HepG2 (cell line): Measurements from ENCODE around the gene ITIH6. TPM values are rescaled to one million over a fixed set of nuclear protein-coding genes. Genes with fewer than 3 reads are reported as not detected.

ENCODE experiments used
- ATAC-seq: fragments of 200-7000 bp; cut with Tn5 transposase; 3 replicates; pipeline ENCODE4 v1.9.1; 2020; ENCODE audit warnings: mild to moderate bottlenecking, moderate library complexity
- BruUV-seq: library from RNA; stranded (reverse); fragments of 400-500 nt; replicated peaks from 2 replicates; lab custom pipeline; 2021; lab: Mats Ljungman, UMichigan
- CTCF ChIA-PET: fragments of 300-600 bp; formaldehyde crosslinking; extraction: SDS; loops from one replicate; lab custom pipeline; 2021; ENCODE audit warnings: low total read pairs, inconsistent platforms, low intra/inter-chr PET ratio; lab: Yijun Ruan, JAX
- POLR2A ChIA-PET: fragments of 350-600 bp; sonication (Branson Sonifier 250); formaldehyde crosslinking; loops from one replicate; lab custom pipeline; 2020; ENCODE audit warnings: antibody characterized with exemption, inconsistent platforms; lab: Yijun Ruan, JAX
- DNase-seq: peaks from one replicate; pipeline ENCODE4 v3.0.0-alpha.2; 2015; ENCODE audit warnings: low spot score
- FAIRE-seq: peaks from 3 replicates; lab custom pipeline; 2011; peaks lifted over from hg19 to GRCh38; lab: Jason Lieb, UNC
- H2AFZ ChIP-seq: one replicate; pipeline ENCODE4 v1.6.1; 2011; ENCODE audit warnings: low read length, inconsistent platforms
- H3K27ac ChIP-seq: fragments of 300-600 bp; 3 replicates; pipeline ENCODE4 v1.8.0; 2011; ENCODE audit warnings: mixed run types, mild to moderate bottlenecking, mixed read lengths, low read length, inconsistent platforms; ENCODE audit not compliant: insufficient read depth; ENCODE audit errors: extremely low read length
- H3K27me3 ChIP-seq, 2 experiments: fragments of 200-600 bp in 1 of 2; 2 replicates in 1 of 2; 3 replicates in 1 of 2; pipeline versions ENCODE4 v1.6.0 to v1.8.0; 2011; ENCODE audit warnings: low read length in 2 of 2, mild to moderate bottlenecking in 2 of 2, moderate library complexity in 2 of 2, inconsistent platforms in 1 of 2; ENCODE audit not compliant: insufficient read depth in 2 of 2, control insufficient read depth in 1 of 2
- H3K36me3 ChIP-seq, 2 experiments: fragments of 200-600 bp in 1 of 2; replicated peaks in 1 of 2; 2 replicates in 1 of 2; 3 replicates in 1 of 2; pipeline versions ENCODE4 v1.5.1 to v1.8.0; 2011; ENCODE audit warnings: low read length in 2 of 2, inconsistent platforms in 1 of 2; ENCODE audit not compliant: insufficient read depth in 2 of 2, control insufficient read depth in 1 of 2
- H3K4me1 ChIP-seq: 2 replicates; pipeline ENCODE4 v1.5.1; 2012; ENCODE audit warnings: low read length, inconsistent platforms; ENCODE audit not compliant: insufficient read depth
- H3K4me2 ChIP-seq: 2 replicates; pipeline ENCODE4 v1.6.0; 2011; ENCODE audit warnings: low read depth, low read length, inconsistent platforms
- H3K4me3 ChIP-seq, 3 experiments: fragments of 200-600 bp in 1 of 3; sonication (generic), shearing (Covaris generic) in 1 of 3; replicated peaks in 1 of 3; 2 replicates each; pipeline ENCODE4 v1.5.1; 2011 to 2016; ENCODE audit warnings: low read length in 3 of 3, inconsistent platforms in 2 of 3, low read depth in 2 of 3, mild to moderate bottlenecking in 2 of 3, control low read depth in 1 of 3, mixed read lengths in 1 of 3; ENCODE audit not compliant: insufficient read depth in 1 of 3
- H3K79me2 ChIP-seq: one replicate; pipeline ENCODE4 v1.6.1; 2011; ENCODE audit warnings: low read length, inconsistent platforms; ENCODE audit not compliant: insufficient read depth
- H3K9ac ChIP-seq: 2 replicates; pipeline ENCODE4 v1.6.0; 2011; ENCODE audit warnings: mild to moderate bottlenecking, low read depth, low read length, inconsistent platforms; ENCODE audit not compliant: insufficient read depth
- H3K9me3 ChIP-seq: 2 replicates; pipeline ENCODE4 v1.5.1; 2012; ENCODE audit warnings: mild to moderate bottlenecking, low read length
- H4K20me1 ChIP-seq: 2 replicates; pipeline ENCODE4 v1.6.0; 2011; ENCODE audit warnings: inconsistent platforms, mild to moderate bottlenecking, low read length, moderate library complexity; ENCODE audit not compliant: insufficient read depth
- CTCF ChIP-seq: sonication (generic); formaldehyde crosslinking; IDR thresholded peaks from 2 replicates; pipeline ENCODE4 v1.5.0; 2020; ENCODE audit warnings: mild to moderate bottlenecking, missing genetic modification reagents, moderate library complexity
- DMAP1 ChIP-seq: IDR thresholded peaks from 2 replicates; pipeline ENCODE4 v1.6.1; 2016
- EZH2 ChIP-seq: conservative IDR thresholded peaks from 2 replicates; pipeline ENCODE4 v1.6.1; 2012; ENCODE audit warnings: mild to moderate bottlenecking, low read depth, low read length, moderate library complexity
- GPN1 ChIP-seq: sonication (generic); formaldehyde crosslinking; IDR thresholded peaks from 2 replicates; pipeline ENCODE4 v1.5.1; 2020; ENCODE audit warnings: missing genetic modification reagents, borderline replicate concordance
- JUND ChIP-seq: sonication (generic); formaldehyde crosslinking; IDR thresholded peaks from 2 replicates; pipeline ENCODE4 v1.8.0; 2022; ENCODE audit warnings: mild to moderate bottlenecking, missing genetic modification reagents
- MIXL1 ChIP-seq: IDR thresholded peaks from 2 replicates; pipeline ENCODE4 v1.6.1; 2016
- PITX1 ChIP-seq: sonication (generic); formaldehyde crosslinking; IDR thresholded peaks from 2 replicates; pipeline ENCODE4 v1.5.1; 2020; ENCODE audit warnings: mild to moderate bottlenecking, missing genetic modification reagents
- SMC3 ChIP-seq: IDR thresholded peaks from 2 replicates; pipeline ENCODE4 v1.6.1; 2011; ENCODE audit warnings: low read length, improper control_type of control experiment
- STAG1 ChIP-seq: sonication (generic); formaldehyde crosslinking; IDR thresholded peaks from 2 replicates; pipeline ENCODE4 v1.4.0; 2020; ENCODE audit warnings: missing genetic modification reagents
- TRAFD1 ChIP-seq: sonication (generic); formaldehyde crosslinking; IDR thresholded peaks from 2 replicates; pipeline ENCODE4 v1.5.1; 2020; ENCODE audit warnings: missing genetic modification reagents, mild to moderate bottlenecking, borderline replicate concordance
- WGBS: methylation state at CpG from one replicate; pipeline ENCODE4 v1.1.6; 2017; ENCODE audit warnings: low lambda C conversion rate; 5-methylcytosine and 5-hydroxymethylcytosine counted together
- in situ Hi-C: cut with HindIII; loops from 2 replicates; pipeline ENCODE4 v1.10.0; 2017; ENCODE audit warnings: low pct_unique_long_range_greater_than_20kb; ENCODE audit not compliant: extremely low pct_ligation_motif_present
- intact Hi-C: fragments of 100-400 bp; cut with micrococcal nuclease; formaldehyde crosslinking; loops from one replicate; pipeline ENCODE4 v1.10.0; 2022; ENCODE audit not compliant: unreplicated experiment
- polyA plus RNA-seq, 8 experiments: library from polyadenylated mRNA; depleted of rRNA in 3 of 8; stranded (reverse) in 7 of 8; unstranded in 1 of 8; fragments of >200 nt; fragmentation: Illumina TruSeq in 4 of 8; extraction: Trizol in 4 of 8; gene quantifications; 2 replicates each; pipeline versions ENCODE4 v1.2.1 to v1.2.3, GENCODE V29; 2011 to 2016; ENCODE audit warnings: low read depth in 4 of 8, missing spikeins in 1 of 8, mixed read lengths in 1 of 8; ENCODE audit not compliant: insufficient read depth in 1 of 8
- total RNA-seq, 5 experiments: library from RNA; depleted of rRNA; stranded (reverse); fragments of >200 nt; fragmentation: Illumina TruSeq; extraction: Trizol; gene quantifications; 2 replicates each; pipeline ENCODE4 v1.2.3, GENCODE V29; 2016; ENCODE audit warnings: low read depth in 1 of 5

Gene ITIH6
- total and polyA plus RNA-seq, 2 of the 13 experiments (the other 11 are each of a cell fraction or from before 2014, with no cell fraction given), result not detected

GRCh38 chrX:54786967-54787366, 11.1 kb downstream of the ITIH6 start:
- Histone ChIP-seq H3K4me3 (no peak overlapping the region), H4K20me1 (no peaks in the 10 kb centered on the region), H3K27ac (no peak overlapping the region), H3K4me1 (no peaks in the 10 kb centered on the region), H3K4me2 (no peak overlapping the region), H3K27me3 (no peaks in the 10 kb centered on the region; a peak in 1 of 5 replicates), H2AFZ (no peak overlapping the region), H3K9ac (no peak overlapping the region), H3K9me3 (no peaks in the 10 kb centered on the region), H3K36me3 (no peaks in the 10 kb centered on the region), H3K79me2 (no peaks in the 10 kb centered on the region)
- in situ Hi-C loops (loop anchor here (10.0 kb wide), 1 partner anchor 142 kb away; no protein-coding TSS in a partner anchor), intact Hi-C loops (loop anchor here (1.0 kb wide), 1 partner anchor 147 kb away; no protein-coding TSS in a partner anchor)
- ATAC-seq, result peak; percentile 86
- no TSS peak for BruUV-seq
- CTCF ChIA-PET, result interaction anchor here (0.8 to 1.5 kb wide), 2 partner anchors 29 to 147 kb away, joined by 3 to 9 read pairs; no protein-coding TSS in a partner anchor
- FAIRE-seq, result peak; percentile 86
- WGBS, result 42% methylated on average over 2 of the region's 2 CpGs
- TF ChIP-seq STAG1 (CRISPR knock-in tag) (peak; percentile 63), MIXL1 (no peak), SMC3 (peak; percentile 21; the same call in 1 of the 2 replicates), EZH2 (no peak), PITX1 (CRISPR knock-in tag) (no peak), GPN1 (CRISPR knock-in tag) (no peak), DMAP1 (CRISPR knock-in tag) (no peak), JUND (CRISPR knock-in tag) (no peak), CTCF (peak; percentile 59), TRAFD1 (CRISPR knock-in tag) (no peak)
- no peak for DNase-seq
- POLR2A ChIA-PET, result interaction anchor here (1.0 kb wide), 1 partner anchor 147 kb away, joined by 5 read pairs; no protein-coding TSS in a partner anchor
